Testis (tissue), 3 donors: ENCODE measurements around the gene MRPL52. TPM values are rescaled to one million over a fixed set of nuclear protein-coding genes. Genes with fewer than 3 reads are reported as not detected.

Source experiments
- DNase-seq: peaks from one replicate; pipeline ENCODE4 v3.0.0-alpha.2; 2019
- H3K27ac ChIP-seq, 2 donors: fragments of 200-600 bp; sonication (generic); one replicate each; pipeline ENCODE4 v1.5.1; 2019
- H3K27me3 ChIP-seq: fragments of 200-600 bp; sonication (generic); one replicate; pipeline ENCODE4 v1.5.1; 2019
- H3K36me3 ChIP-seq: fragments of 200-600 bp; sonication (generic); one replicate; pipeline ENCODE4 v1.5.1; 2017; ENCODE audit warnings: low read depth; ENCODE audit errors: missing control alignments
- H3K4me1 ChIP-seq: fragments of 200-600 bp; sonication (generic); one replicate; pipeline ENCODE4 v1.5.1; 2019
- H3K4me3 ChIP-seq, 2 donors: fragments of 200-600 bp; sonication (generic); one replicate each; pipeline ENCODE4 v1.5.1; 2017 to 2019
- H3K9me3 ChIP-seq: fragments of 200-600 bp; sonication (generic); one replicate; pipeline ENCODE4 v1.5.1; 2017
- CTCF ChIP-seq, 3 experiments: fragments of 450-650 bp in 2 of 3; fragments of 200-600 bp in 1 of 3; sonication (generic) in 1 of 3; IDR thresholded peaks; one replicate each; pipeline ENCODE4 v1.5.1; 2016 to 2019; ENCODE audit warnings: antibody characterized with exemption in 3 of 3, mild to moderate bottlenecking in 2 of 3, moderate library complexity in 1 of 3
- POLR2A ChIP-seq: fragments of 450-650 bp; IDR thresholded peaks from one replicate; pipeline ENCODE4 v1.6.1; 2017; ENCODE audit warnings: antibody characterized with exemption, mild to moderate bottlenecking, moderate library complexity
- WGBS, 2 donors: methylation state at CpG; one replicate each; pipeline ENCODE4 v1.1.5; 2018; 5-methylcytosine and 5-hydroxymethylcytosine counted together
- intact Hi-C: fragments of 100-400 bp; cut with DNase I; formaldehyde crosslinking; loops from one replicate; pipeline ENCODE4 v1.15.1; 2023; ENCODE audit warnings: low total_unique reads
- polyA plus RNA-seq: library from polyadenylated mRNA; stranded (reverse); fragments of 350-450 nt; fragmentation: Illumina TruSeq; extraction: RNeasy Lipid Tissue Mini Kit (QIAGEN cat#74804); gene quantifications from one replicate; pipeline ENCODE4 v1.2.3, GENCODE V29; 2014; ENCODE audit warnings: low read depth, low replicate concordance; ENCODE audit not compliant: insufficient read depth
- total RNA-seq, 2 donors: library from RNA; depleted of rRNA; stranded (reverse); fragments of >200 nt; gene quantifications; one replicate each; pipeline ENCODE4 v1.2.3, GENCODE V29; 2016

MRPL52 gene
- total and polyA plus RNA-seq, 3 donors from 2014 or later = 31.1 to 77.0 (median 47.0) TPM

GRCh38 chr14:22813145-22813544, 16.5 kb upstream of the MRPL52 start:
- Histone ChIP-seq H3K4me3 (no peak overlapping the region), H3K27ac (no peak overlapping the region), H3K36me3 (no peaks in the 10 kb centered on the region), H3K9me3 (no peaks in the 10 kb centered on the region), H3K4me1 (no peaks in the 10 kb centered on the region), H3K27me3 (no peaks in the 10 kb centered on the region)
- no peak for TF ChIP-seq CTCF (IDR thresholded peaks at IDR 0.05)
- no peak for TF ChIP-seq POLR2A
- 85% methylated on average over 6 to 9 of the region's 9 CpGs for WGBS, 2 donors
- DNase-seq = no peak
- intact Hi-C loops = no loop called here

- Histone ChIP-seq H3K4me3 (no peak overlapping the region), H3K27me3 (no peaks in the 10 kb centered on the region), H3K4me1 (no peaks in the 10 kb centered on the region), H3K36me3 (no peaks in the 10 kb centered on the region), H3K27ac (no peak overlapping the region), H3K9me3 (no peaks in the 10 kb centered on the region)
- TF ChIP-seq POLR2A (no peak), CTCF (IDR thresholded peaks at IDR 0.05) (no peak)
- WGBS, 2 donors = 67 to 71% methylated on average over 7 of the region's 7 CpGs
- intact Hi-C loops = no loop called here
- DNase-seq = no peak
These were observed 15.3 kb upstream of the MRPL52 start for GRCh38 chr14:22814373-22814772.

GRCh38 chr14:22814941-22815713, 14.6 kb upstream of the MRPL52 start, which contains the start of gene SLC7A7:
SLC7A7 (minus strand) TSS chr14:22815435; CDS start chr14:22813398, 2,037 bp downstream.
- Histone ChIP-seq H3K36me3 (no peaks in the 10 kb centered on the region), H3K27me3 (no peaks in the 10 kb centered on the region), H3K27ac (no peak within 1 kb of the TSS), H3K9me3 (no peaks in the 10 kb centered on the region), H3K4me3 (no peak within 1 kb of the TSS), H3K4me1 (no peaks in the 10 kb centered on the region)
- DNase-seq = no peak
- intact Hi-C loops = no loop called here
- 42 to 47% methylated on average over 9 to 10 of the region's 10 CpGs for WGBS, 2 donors
- TF ChIP-seq POLR2A = no peak
- TF ChIP-seq CTCF (IDR thresholded peaks at IDR 0.05) = no peak

GRCh38 chr14:22819151-22819988, 10.3 kb upstream of the MRPL52 start:
- Histone ChIP-seq H3K27ac (no peak overlapping the region), H3K27me3 (no peaks in the 10 kb centered on the region), H3K4me3 (no peak overlapping the region), H3K9me3 (no peaks in the 10 kb centered on the region), H3K4me1 (peaks cover 16% of the 10 kb centered on the region), H3K36me3 (no peaks in the 10 kb centered on the region)
- DNase-seq = no peak
- TF ChIP-seq CTCF (IDR thresholded peaks at IDR 0.05) (no peak), POLR2A (no peak)
- intact Hi-C loops = no loop called here
- WGBS, 2 donors = 41 to 44% methylated on average over 10 of the region's 10 CpGs
